GM12878 (cell line): ENCODE results near the gene CHD5. TPM values are rescaled to one million over a fixed set of nuclear protein-coding genes. Genes with fewer than 3 reads are reported as not detected.

Experiments
- ATAC-seq: fragments of 200-7000 bp; cut with Tn5 transposase; 3 replicates; pipeline ENCODE4 v1.9.1; 2020; ENCODE audit warnings: mild to moderate bottlenecking, moderate library complexity
- BruUV-seq: library from RNA; stranded (reverse); fragments of 400-500 nt; replicated peaks from 2 replicates; lab custom pipeline; 2021; lab: Mats Ljungman, UMichigan
- CTCF ChIA-PET: fragments of 300-600 bp; sonication (Branson Sonifier 250); formaldehyde crosslinking; extraction: SDS; loops from one replicate; lab custom pipeline; 2021; ENCODE audit warnings: inconsistent platforms; lab: Yijun Ruan, JAX
- POLR2A ChIA-PET: fragments of 350-600 bp; formaldehyde crosslinking; extraction: SDS; loops from one replicate; lab custom pipeline; 2021; ENCODE audit warnings: inconsistent platforms; lab: Charles Lee
- RAD21 ChIA-PET: fragments of 300-600 bp; sonication (Branson Sonifier 250); formaldehyde crosslinking; loops from one replicate; lab custom pipeline; 2023; ENCODE audit warnings: antibody characterized with exemption; ENCODE audit not compliant: unreplicated experiment; lab: Charles Lee
- SMC1A ChIA-PET: fragments of 300-600 bp; sonication (Branson Sonifier 250); formaldehyde crosslinking; loops from one replicate; lab custom pipeline; 2023; ENCODE audit not compliant: unreplicated experiment, uncharacterized antibody; lab: Charles Lee
- DNase-seq: peaks from one replicate; pipeline ENCODE4 v3.0.0-alpha.2; 2011; ENCODE audit warnings: low read depth, low spot score
- FAIRE-seq: peaks from 3 replicates; lab custom pipeline; 2011; peaks lifted over from hg19 to GRCh38; lab: Jason Lieb, UNC
- H2AFZ ChIP-seq: 2 replicates; pipeline ENCODE4 v1.6.0; 2011; ENCODE audit warnings: low read depth, low read length, control low read depth; ENCODE audit not compliant: control insufficient read depth
- H3K27ac ChIP-seq: 2 replicates; pipeline ENCODE4 v1.5.1; 2011; ENCODE audit warnings: control low read depth; ENCODE audit not compliant: control insufficient read depth, insufficient read depth
- H3K27me3 ChIP-seq, 2 experiments: replicated peaks in 1 of 2; 2 replicates each; pipeline versions ENCODE4 v1.6.0 to v1.6.1; 2011; ENCODE audit warnings: low read length in 1 of 2; ENCODE audit not compliant: control insufficient read depth in 2 of 2, insufficient read depth in 2 of 2
- H3K36me3 ChIP-seq, 2 experiments: 2 replicates each; pipeline ENCODE4 v1.5.1; 2011; ENCODE audit warnings: low read length in 1 of 2; ENCODE audit not compliant: control insufficient read depth in 2 of 2, insufficient read depth in 2 of 2
- H3K4me1 ChIP-seq: 2 replicates; pipeline ENCODE4 v1.6.1; 2011; ENCODE audit warnings: mild to moderate bottlenecking, low read length, moderate library complexity, mixed read lengths; ENCODE audit not compliant: control insufficient read depth, insufficient read depth
- H3K4me2 ChIP-seq: 2 replicates; pipeline ENCODE4 v1.6.0; 2011; ENCODE audit warnings: control low read depth; ENCODE audit not compliant: control insufficient read depth, insufficient read depth
- H3K4me3 ChIP-seq: fragments of 200-600 bp; sonication (generic); 2 replicates; pipeline ENCODE4 v1.5.1; 2016
- H3K79me2 ChIP-seq: 2 replicates; pipeline ENCODE4 v1.6.0; 2011; ENCODE audit warnings: low read length; ENCODE audit not compliant: control insufficient read depth, insufficient read depth
- H3K9ac ChIP-seq: 2 replicates; pipeline ENCODE4 v1.8.0; 2011; ENCODE audit warnings: low read length, control low read depth, mixed read lengths; ENCODE audit not compliant: control insufficient read depth, insufficient read depth
- H3K9me3 ChIP-seq: replicated peaks from 3 replicates; pipeline ENCODE4 v1.5.1; 2011; ENCODE audit warnings: mild to moderate bottlenecking, low read length; ENCODE audit not compliant: control insufficient read depth, insufficient read depth
- H4K20me1 ChIP-seq: 2 replicates; pipeline ENCODE4 v1.6.0; 2011; ENCODE audit not compliant: control insufficient read depth, insufficient read depth
- BRCA1 ChIP-seq: IDR thresholded peaks from 2 replicates; pipeline ENCODE4 v1.6.1; 2011; ENCODE audit warnings: low read depth, low read length, improper control_type of control experiment
- CHD1 ChIP-seq: IDR thresholded peaks from 2 replicates; pipeline ENCODE4 v1.6.1; 2012; ENCODE audit warnings: low read depth, low read length, improper control_type of control experiment
- IKZF1 ChIP-seq: fragments of 450-650 bp; conservative IDR thresholded peaks from 2 replicates; pipeline ENCODE4 v1.6.1; 2017; ENCODE audit warnings: antibody characterized with exemption, mild to moderate bottlenecking
- SP1 ChIP-seq: IDR thresholded peaks from one replicate; pipeline ENCODE4 v1.6.1; 2011; ENCODE audit warnings: low read depth, low read length
- TBL1XR1 ChIP-seq: IDR thresholded peaks from 2 replicates; pipeline ENCODE4 v1.6.1; 2012; ENCODE audit warnings: low read depth, low read length, improper control_type of control experiment
- TCF12 ChIP-seq: IDR thresholded peaks from 2 replicates; pipeline ENCODE4 v1.6.1; 2011; ENCODE audit warnings: low read depth, mild to moderate bottlenecking, low read length
- WGBS: methylation state at CpG from one replicate; pipeline ENCODE4 v1.1.6; 2016; ENCODE audit warnings: low lambda C conversion rate; ENCODE audit not compliant: insufficient replicate concordance, insufficient coverage; ENCODE audit errors: missing lambda C conversion rate; 5-methylcytosine and 5-hydroxymethylcytosine counted together
- in situ Hi-C: fragments of 300-500 bp; cut with MboI; formaldehyde crosslinking; loops from 9 replicates; pipeline ENCODE4 v1.14.3; 2018; ENCODE audit warnings: mixed read lengths
- intact Hi-C: fragments of 100-400 bp; cut with micrococcal nuclease; formaldehyde crosslinking; loops from one replicate; pipeline ENCODE4 v1.14.2; 2022; ENCODE audit not compliant: unreplicated experiment
- polyA plus RNA-seq, 11 experiments: library from polyadenylated mRNA; depleted of rRNA in 4 of 11; unstranded in 6 of 11; stranded (reverse) in 5 of 11; fragments of >200 nt; fragmentation: Nextera tagmentation in 4 of 11; fragmentation: Illumina TruSeq in 1 of 11; extraction: Ambion mirVana in 4 of 11; extraction: Trizol in 1 of 11; gene quantifications; 1 replicate in 1 of 11; 2 replicates in 10 of 11; pipeline versions ENCODE4 v1.2.1 to v1.2.3, GENCODE V29; 2011 to 2016; ENCODE audit warnings: inconsistent platforms in 2 of 11, missing spikeins in 2 of 11, low read depth in 1 of 11
- total RNA-seq, 4 experiments: library from RNA; depleted of rRNA in 3 of 4; stranded (reverse); fragments of >200 nt in 3 of 4; fragmentation: Illumina TruSeq in 1 of 4; extraction: Trizol in 1 of 4; gene quantifications; 2 replicates each; pipeline versions ENCODE4 v1.2.1 to v1.2.3, GENCODE V29; 2013 to 2021
- TF ChIP-seq, protein P1 (sequence below): fragments of 450-650 bp; IDR thresholded peaks from 2 replicates; pipeline ENCODE4 v1.6.1; 2018; ENCODE audit warnings: borderline replicate concordance, mild to moderate bottlenecking; ENCODE audit not compliant: partially characterized antibody

The CHD5 gene
- total and polyA plus RNA-seq, 10 of the 15 experiments (the other 5 are each of a cell fraction or from before 2014, with no cell fraction given): 0.03 to 0.49 (median 0.13) TPM; not detected in 3

DNA sequence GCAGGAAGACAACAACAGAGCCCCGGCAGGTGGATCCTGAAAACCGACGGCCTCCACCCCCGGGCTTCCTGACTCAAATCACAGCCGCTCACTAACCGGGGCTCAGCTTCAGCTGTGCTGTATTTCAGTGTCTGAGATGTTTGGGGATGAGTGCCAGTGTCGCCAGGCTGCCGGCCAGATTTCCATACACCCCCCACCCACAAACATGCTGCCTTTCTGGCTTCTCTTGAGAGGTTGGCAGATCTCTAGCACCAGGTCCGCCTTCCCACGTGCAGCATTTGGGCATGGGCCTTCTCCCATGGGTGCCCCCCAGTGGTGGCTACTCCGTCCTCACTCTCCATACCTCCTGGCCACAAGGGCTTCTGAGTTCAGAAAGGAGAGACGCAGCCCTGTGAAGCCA is 99.7 kb downstream of the CHD5 start:
- Histone ChIP-seq H3K36me3 (peaks cover 9 to 15% of the 10 kb centered on the region in 2 experiments; a peak in 3 of 4 replicates), H3K9me3 (no peaks in the 10 kb centered on the region), H3K27me3 (no peaks in the 10 kb centered on the region), H3K4me1 (no peaks in the 10 kb centered on the region), H3K4me3 (no peak overlapping the region), H3K27ac (no peak overlapping the region), H2AFZ (no peak overlapping the region), H3K4me2 (no peak overlapping the region), H4K20me1 (no peaks in the 10 kb centered on the region), H3K9ac (no peak overlapping the region), H3K79me2 (no peaks in the 10 kb centered on the region)
- no peak for ATAC-seq
- intact Hi-C loops (no loop called here), in situ Hi-C loops (no loop called here)
- DNase-seq: no peak
- FAIRE-seq: no peak
- WGBS: 87% methylated on average over 12 of the region's 12 CpGs
- TF ChIP-seq IKZF1: no peak
- TF ChIP-seq, protein P1, sequence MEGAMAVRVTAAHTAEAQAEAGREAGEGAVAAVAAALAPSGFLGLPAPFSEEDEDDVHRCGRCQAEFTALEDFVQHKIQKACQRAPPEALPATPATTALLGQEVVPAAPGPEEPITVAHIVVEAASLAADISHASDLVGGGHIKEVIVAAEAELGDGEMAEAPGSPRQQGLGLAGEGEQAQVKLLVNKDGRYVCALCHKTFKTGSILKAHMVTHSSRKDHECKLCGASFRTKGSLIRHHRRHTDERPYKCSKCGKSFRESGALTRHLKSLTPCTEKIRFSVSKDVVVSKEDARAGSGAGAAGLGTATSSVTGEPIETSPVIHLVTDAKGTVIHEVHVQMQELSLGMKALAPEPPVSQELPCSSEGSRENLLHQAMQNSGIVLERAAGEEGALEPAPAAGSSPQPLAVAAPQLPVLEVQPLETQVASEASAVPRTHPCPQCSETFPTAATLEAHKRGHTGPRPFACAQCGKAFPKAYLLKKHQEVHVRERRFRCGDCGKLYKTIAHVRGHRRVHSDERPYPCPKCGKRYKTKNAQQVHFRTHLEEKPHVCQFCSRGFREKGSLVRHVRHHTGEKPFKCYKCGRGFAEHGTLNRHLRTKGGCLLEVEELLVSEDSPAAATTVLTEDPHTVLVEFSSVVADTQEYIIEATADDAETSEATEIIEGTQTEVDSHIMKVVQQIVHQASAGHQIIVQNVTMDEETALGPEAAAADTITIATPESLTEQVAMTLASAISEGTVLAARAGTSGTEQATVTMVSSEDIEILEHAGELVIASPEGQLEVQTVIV: no peak
- no peak for TF ChIP-seq CHD1
- TF ChIP-seq BRCA1: no peak
- TF ChIP-seq TBL1XR1: no peak
- TF ChIP-seq TCF12: no peak
- TF ChIP-seq SP1: no peak
- RAD21 ChIA-PET: no interaction called here
- no TSS peak for BruUV-seq
- CTCF ChIA-PET: no interaction called here
- SMC1A ChIA-PET: interaction anchor here (0.7 kb wide), 1 partner anchor 722 kb away, joined by 3 read pairs; no protein-coding TSS in a partner anchor
- POLR2A ChIA-PET: no interaction called here
